Measurements from ENCODE around the gene ITGA4.

The ITGA4 gene

GRCh38 chr2:181458871-181459270 is 1.7 kb downstream of the ITGA4 start:
- no peak for DNase-seq (ENCODE audit: low read depth, low spot score)

GRCh38 chr2:181459621-181460021 is 2.4 kb downstream of the ITGA4 start:
- DNase-seq (ENCODE audit: low read depth, low spot score) = no peak

- no peak for DNase-seq (ENCODE audit: low read depth, low spot score)
These were observed 4.1 kb downstream of the ITGA4 start for GRCh38 chr2:181461056-181461997.

GRCh38 chr2:181462033-181462432 is 4.8 kb downstream of the ITGA4 start:
- DNase-seq (ENCODE audit: low read depth, low spot score) = no peak

GRCh38 chr2:181463588-181463987 is 6.4 kb downstream of the ITGA4 start:
- no peak for DNase-seq (ENCODE audit: low read depth, low spot score)

GRCh38 chr2:181464966-181465365 is 7.8 kb downstream of the ITGA4 start:
- no peak for DNase-seq (ENCODE audit: low read depth, low spot score)

GRCh38 chr2:181465676-181466375 is 8.6 kb downstream of the ITGA4 start:
- no peak for DNase-seq (ENCODE audit: low read depth, low spot score)

- DNase-seq (ENCODE audit: low read depth, low spot score) = no peak
These were observed 9.7 kb downstream of the ITGA4 start for GRCh38 chr2:181466661-181467576.

GRCh38 chr2:181467966-181468707 is 11.0 kb downstream of the ITGA4 start:
- no peak for DNase-seq (ENCODE audit: low read depth, low spot score)

- no peak for DNase-seq (ENCODE audit: low read depth, low spot score)
These were observed 11.6 kb downstream of the ITGA4 start for GRCh38 chr2:181468811-181469210.

GRCh38 chr2:181471226-181471625 is 14.0 kb downstream of the ITGA4 start:
- no peak for DNase-seq (ENCODE audit: low read depth, low spot score)

- no peak for DNase-seq (ENCODE audit: low read depth, low spot score)
These were observed 14.6 kb downstream of the ITGA4 start for GRCh38 chr2:181471783-181472182.

- DNase-seq (ENCODE audit: low read depth, low spot score) = no peak
These were observed 15.8 kb downstream of the ITGA4 start for GRCh38 chr2:181472990-181473389.

GRCh38 chr2:181474222-181474881 is 17.2 kb downstream of the ITGA4 start:
- no peak for DNase-seq (ENCODE audit: low read depth, low spot score)

GRCh38 chr2:181483211-181483610 is 26.0 kb downstream of the ITGA4 start:
- no peak for DNase-seq (ENCODE audit: low read depth, low spot score)

- no peak for DNase-seq (ENCODE audit: low read depth, low spot score)
These were observed 26.7 kb downstream of the ITGA4 start for GRCh38 chr2:181483876-181484275.

- DNase-seq (ENCODE audit: low read depth, low spot score) = no peak
These were observed 27.9 kb downstream of the ITGA4 start for GRCh38 chr2:181484851-181485637.

- no peak for DNase-seq (ENCODE audit: low read depth, low spot score)
These were observed 28.4 kb downstream of the ITGA4 start for GRCh38 chr2:181485638-181485946.

GRCh38 chr2:181499231-181499630 is 42.0 kb downstream of the ITGA4 start:
- DNase-seq (ENCODE audit: low read depth, low spot score) = no peak

GRCh38 chr2:181500201-181500600 is 43.0 kb downstream of the ITGA4 start:
- DNase-seq (ENCODE audit: low read depth, low spot score) = no peak

Data from smooth muscle cell of the brain vasculature (primary cell).